HG02840 (cell line): Measurements from ENCODE around the gene CABP2.
"Not testable (repeated sequence)": the region's sequence is repeated elsewhere in the genome, so short reads cannot be mapped to it uniquely, and the experiment has no call there.

Source experiments
- ATAC-seq: cut with Tn5 transposase; IDR thresholded peaks from one replicate; pipeline ENCODE4 v1.9.1; 2021; ENCODE audit warnings: mild to moderate bottlenecking, moderate library complexity, moderate number of reproducible peaks; ENCODE audit not compliant: unreplicated experiment, low FRiP score

Gene CABP2

DNA sequence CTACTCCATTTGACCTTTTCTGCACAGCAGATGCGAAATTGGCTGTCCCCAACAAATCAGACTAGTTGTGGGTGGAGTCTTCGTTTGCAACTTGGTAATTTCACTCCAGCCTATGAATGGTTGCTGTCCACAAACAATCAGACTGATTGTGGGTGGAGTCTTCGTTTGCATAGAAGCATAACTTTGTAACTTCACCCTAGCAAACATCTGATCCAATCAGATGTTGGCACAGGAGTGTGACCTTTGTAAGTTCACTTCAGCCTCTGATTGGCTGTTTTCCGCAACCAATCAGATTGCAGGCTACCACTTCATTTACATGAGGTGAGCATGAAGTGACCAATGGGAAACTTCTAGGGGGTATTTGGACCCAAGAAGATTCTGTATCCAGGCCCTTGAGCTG, 16.3 kb upstream of the CABP2 start:
- ATAC-seq: no peak

DNA sequence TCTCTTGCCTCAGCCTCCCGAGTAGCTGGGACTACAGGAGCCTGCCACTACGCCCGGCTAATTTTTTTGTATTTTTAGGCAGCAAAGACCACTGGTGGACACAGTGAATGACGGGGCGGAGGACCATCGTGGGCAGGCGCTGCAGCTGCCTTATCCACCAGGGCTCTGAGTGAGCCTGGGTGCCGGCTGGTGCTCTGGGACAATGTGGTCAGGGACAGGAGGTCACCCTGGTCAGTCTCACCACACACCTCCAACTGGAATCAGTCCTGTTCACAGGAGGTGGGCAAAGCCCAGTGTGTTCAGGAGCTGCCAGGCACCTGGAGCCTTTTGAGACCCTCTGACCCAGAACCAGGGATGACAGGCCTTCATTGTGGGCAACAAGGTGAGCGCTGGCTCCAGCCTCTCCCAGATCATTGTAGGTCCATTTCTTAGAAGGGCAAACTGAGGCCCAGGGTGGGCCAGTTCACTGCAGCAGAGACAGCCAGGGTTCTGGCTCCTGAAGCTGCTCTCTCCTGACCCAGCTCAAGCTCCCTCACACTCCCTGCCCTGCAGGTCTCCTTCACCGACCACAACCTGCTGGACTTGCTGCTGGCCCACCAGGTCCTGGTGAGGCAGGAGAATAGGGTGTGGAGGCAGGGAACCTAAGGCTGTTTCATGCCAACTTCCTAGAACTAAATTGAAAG, 15.7 kb upstream of the CABP2 start:
- no peak for ATAC-seq

DNA sequence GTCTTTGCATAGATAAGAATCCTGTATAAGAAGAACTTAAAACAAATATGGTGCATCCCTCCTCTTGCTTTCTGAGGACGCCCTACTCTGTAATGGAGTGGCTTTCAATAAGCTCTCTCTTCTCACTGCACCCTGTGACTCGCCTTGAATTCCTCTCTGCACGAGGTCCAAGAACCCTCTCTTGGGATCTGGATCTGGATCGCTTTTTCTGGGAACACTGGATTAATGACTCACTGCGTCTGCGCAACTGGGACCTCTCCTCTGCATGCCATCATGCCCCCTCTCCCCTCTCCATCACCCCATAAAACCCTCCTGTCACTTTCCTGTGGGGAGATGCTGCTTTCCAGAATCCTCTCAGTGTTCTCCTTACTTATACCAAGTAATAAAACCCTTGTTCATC, 15.1 kb upstream of the CABP2 start:
- ATAC-seq: no peak

DNA sequence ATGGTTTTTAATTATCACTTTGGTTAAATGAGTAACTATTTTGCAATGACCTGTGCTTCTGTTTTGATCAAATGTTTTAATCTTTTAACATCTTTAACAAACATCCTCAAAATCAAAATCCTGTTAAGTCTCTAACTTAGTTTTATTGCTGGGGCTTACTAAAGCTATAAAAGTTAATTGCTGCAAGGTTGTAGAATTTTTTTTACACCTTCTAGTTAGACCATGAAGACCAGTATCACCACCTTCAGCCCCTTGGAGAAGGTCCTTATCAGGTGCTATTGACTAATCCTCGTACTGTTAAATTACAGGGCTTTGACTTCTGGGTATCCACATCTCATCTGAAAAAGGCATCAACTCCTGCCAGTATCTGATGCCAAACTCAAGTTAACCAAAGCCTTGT, 12.3 kb upstream of the CABP2 start:
- ATAC-seq: no peak

DNA sequence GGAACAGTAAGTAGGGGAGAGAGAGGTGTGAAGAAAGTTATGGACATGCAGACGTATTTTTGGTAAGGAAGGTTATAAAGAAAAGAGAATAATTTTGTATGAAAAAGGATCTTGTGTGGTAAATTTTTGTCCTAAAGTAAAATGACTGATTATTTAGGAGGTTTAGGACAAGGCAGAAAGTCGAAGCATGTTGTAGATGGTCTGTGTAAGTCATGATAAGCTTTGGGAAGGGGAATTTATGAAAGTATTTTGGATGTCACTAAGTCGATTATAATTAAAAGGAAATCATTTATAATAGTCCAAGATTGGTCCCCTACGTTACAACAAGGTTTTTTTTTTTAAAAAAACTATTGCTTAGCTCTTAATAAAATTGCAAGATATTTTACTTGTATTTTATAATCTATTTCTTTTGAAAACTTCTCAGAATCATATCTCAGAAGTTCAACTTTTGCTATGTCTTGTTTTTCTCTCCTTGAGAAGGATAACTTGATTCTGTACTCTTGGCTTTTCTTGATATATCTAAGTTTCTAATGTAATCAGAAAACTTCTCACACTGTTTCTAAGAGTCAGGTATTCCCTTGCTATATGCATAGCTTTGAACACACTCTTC, 10.9 kb upstream of the CABP2 start:
- ATAC-seq: no peak

DNA sequence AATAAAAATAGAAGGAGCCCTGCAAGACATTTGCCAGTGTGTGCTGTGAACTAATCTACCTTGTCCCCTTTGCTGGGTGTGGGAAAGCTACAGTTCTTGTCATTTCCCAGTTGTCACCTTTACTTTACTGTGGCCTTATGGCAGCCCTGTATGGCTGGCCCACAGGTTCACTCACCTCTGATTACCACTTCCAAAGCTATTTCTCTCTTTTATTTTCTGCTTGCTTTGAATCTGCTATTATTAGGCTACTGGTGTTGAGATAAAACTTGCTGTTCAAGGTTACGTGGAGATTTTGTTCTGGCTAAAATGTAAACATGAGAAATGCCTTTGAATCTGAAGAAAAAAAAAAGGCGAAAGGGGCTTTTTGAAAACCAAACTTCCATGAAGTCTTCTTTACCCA, 9.6 kb upstream of the CABP2 start:
- ATAC-seq: no peak

DNA sequence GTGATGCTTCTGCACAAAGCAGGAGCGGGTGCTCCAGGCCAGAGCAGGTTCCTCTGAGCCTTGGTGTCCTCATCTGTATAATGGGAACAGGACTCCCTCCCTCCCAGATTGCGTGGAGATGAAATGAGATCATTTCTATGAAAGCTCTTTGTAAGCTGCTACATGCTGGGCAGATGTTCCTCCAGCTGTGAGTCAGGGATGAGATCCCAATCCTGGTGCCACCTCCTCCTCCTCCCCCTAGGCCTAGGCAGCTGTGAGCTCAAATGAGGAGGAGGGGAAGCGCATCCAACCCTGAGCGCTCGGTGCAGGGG, 7.0 kb upstream of the CABP2 start:
- ATAC-seq: no peak

DNA sequence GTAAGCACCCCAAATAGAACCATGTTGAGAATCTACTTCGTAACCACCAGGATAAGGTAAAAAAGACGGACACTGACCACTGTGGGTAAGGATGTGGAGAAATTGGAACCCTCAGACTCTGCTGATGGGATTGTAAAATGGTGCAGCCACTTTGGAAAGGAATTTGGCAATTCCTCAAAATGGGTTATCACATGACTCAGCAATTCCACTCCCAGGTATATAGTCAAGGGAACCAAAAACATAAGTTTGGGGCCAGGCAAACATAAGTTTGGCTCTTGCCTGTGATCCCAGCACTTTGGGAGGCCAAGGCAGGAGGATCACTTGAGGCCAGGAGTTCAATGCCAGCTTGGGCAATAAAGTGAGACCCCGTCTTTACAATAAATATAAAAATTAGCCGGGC, 5.1 kb upstream of the CABP2 start:
- no peak for ATAC-seq

DNA sequence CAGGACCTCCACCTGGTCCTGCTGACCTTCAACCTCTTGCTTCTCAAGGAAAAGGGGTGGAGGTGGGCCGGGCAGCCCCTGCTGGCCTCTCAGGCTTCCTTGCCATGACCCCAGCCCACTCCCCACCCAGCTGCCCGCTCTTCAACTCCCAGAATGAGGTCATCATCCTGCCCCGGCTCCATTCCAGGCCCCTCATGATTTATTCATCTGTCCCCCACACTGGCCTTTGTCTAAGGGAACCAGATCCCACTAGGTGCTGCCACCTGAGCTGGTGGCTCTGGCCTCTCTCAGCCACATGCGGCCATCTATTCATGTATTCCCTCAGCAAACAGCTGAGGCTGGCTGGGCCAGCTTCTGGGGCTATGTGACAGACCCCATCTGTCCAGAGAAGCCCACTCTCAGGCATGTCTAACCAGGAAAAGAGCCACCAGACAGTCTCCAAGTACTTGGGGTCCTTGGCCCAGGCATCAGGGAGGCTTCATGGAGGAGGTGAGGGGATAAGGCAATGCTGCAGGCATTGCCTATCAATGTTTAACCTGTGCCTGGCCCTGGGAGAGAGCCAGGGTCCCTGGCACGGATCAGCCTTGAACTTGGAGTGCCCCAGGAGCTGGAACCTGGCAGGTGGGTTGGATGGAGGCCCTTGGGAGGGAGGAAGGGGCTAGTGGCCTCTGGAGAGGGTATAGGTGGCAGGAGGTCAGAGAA, 2.2 kb upstream of the CABP2 start:
- ATAC-seq: no peak

DNA sequence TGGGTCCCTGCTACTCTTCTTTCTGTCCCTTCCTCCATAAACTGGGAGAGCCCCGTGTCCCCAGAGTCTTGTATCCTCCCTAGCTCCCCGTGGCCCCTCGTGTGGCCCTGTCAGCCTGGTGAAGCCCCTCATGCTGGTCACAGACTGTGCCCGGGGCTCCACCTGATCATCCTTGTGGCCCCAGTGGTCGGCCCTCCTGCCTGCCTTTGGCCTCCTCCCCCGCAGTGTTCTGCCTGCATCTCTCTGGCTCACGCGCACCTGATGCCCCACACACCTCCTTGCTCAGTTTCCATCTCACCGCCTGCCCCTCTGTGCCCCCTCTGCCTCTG, 1.2 kb upstream of the CABP2 start:
- no peak for ATAC-seq

DNA sequence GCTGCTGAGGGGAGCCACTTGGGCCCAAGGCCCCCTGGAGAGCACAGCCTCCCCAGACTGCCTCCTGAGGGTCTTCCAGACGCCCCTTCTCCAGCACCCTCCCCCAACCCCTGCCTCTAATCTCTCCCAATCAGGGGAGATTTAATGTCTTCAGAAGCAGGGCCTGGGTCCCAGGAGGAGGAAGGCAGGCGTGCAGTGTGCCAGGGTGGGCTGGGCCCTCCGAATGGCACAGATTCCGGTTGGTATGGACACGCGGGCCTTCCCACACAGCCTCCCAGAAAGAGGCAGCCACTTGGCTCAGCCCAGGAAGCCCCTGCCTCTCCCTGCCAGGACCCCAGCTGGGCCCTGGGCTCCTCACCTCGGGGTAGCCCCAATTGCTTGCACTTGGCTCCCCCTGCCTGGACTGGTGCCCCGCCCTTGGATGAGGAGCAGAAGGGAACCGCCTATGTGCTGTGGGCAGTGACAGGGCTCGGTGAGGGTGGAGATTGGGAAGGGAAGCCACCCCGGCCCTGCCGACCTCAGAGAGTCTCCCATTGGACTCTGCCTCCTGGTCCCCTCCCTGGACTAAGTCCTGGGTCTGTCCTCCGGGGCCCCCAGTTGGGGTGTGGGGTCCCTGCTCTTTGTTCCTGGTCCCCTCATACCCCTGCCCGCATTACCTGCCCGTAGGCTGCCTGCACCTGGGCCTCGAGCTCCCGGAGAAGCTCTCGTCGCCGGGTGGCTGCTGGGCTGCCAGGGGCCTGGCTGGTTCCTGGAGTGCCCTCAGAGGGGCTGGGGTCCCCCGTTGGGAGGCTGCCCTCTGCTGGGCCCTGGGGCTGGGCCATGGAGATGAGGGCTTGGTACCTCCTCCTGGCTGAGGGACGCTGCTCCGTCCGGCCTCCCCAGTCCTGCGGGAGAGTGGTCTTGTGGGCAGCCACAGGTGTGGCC, 572 bp upstream of the CABP2 start:
- ATAC-seq: no peak

DNA sequence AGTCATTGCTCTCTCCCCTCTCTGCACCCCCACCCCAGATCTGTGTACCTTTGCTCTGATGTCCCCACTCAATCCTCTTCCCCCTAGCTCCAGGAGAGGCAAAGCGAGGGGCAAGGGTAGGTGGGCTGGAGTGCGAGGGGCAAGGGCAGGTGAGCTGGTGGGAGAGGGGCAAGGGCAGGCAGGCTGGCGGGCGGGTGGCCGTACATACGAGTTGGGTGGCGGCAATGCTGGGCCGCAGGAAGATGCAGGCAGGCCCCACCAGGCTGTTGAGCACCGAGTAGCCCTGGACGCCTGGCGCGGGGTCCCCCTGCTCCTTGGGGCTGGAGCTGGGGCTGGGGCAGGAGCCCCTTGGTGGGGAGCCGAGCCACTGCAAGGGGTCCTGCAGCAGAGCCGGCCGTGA, 908 bp downstream of the CABP2 start:
- ATAC-seq: no peak

DNA sequence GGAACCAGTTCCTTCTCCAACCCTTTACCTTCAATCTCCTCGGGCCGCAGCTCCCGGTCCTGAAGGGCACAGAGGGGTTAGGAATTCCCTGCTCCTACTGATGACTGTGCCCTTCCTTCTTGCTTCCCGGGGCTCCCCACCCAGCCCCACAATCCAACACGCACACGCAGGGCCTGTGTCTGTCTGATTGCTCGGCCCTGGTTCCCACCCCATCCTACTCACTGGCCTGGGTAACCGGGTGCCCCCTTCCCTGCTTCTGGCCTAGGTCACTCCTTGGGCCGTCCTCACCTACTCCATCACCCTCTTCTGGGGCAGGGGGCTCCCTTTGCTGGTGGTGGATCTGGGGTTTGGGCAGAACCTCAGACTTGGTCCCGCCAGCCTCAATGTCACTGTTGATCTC, 1.3 kb downstream of the CABP2 start:
- ATAC-seq: no peak

DNA sequence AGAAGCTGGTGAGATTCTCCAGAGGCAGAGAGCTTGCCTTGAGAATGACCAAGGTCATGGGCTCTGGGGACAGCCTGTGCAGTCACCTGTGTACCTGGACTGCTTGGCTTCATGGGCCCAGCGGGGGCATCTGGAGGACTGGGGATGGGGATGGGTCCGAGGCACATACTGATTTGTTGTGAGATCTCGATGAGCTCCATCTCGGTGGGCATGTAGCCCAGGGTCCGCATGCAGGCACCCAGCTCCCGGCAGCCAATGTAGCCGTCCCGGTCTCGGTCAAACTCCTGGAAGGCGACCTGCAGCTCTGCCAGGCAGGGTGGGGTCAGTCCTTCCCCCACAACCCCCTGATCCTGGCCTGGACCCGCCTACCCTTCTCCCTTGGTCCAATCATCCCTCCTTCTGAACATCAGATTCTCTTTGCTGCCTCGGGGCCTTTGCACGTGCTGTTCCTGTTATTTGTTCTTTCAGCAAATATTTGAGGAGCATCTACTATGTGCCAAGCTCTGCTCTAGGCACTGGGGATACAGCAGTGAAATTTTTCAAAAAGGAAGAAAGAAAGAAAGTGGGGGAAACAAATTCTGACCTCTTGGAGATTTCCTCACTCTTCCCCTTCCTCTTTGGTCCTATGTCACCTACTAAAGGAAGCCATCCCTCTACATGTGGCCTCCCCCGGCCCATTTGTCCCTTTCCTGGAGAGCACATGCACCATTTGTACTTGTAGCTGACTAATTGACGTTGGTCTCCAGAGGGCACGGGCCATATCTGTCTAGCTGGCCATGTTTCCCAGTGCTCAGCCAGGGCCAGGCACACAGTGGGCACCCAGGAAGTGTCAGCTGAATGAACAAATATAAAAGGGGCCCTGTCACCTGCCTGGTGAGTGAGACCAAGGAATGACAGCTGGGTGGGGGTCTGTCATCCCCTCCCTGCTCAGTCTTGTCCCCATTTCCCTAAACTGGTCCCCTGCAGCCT, 2.1 kb downstream of the CABP2 start:
- ATAC-seq: no peak

DNA sequence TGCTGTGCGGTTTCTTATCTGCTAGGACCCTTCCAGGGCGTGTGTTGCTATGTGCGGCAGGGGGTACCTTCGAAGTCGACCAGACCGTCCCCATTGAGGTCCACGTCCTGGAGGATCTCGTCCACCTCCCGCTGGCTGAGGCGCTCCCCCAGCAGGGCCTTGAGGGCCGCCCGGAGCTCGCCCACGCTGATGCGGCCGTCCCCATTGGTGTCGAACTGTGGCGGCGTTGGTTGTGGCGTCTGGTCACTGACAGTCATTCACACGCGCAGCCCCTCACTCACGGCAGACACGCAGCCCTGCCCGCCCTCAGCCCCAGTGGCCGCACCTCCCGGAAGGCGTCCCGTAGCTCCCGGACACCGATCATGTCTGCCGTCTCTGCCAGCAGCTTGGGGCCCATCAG, 3.5 kb downstream of the CABP2 start:
- no peak for ATAC-seq

DNA sequence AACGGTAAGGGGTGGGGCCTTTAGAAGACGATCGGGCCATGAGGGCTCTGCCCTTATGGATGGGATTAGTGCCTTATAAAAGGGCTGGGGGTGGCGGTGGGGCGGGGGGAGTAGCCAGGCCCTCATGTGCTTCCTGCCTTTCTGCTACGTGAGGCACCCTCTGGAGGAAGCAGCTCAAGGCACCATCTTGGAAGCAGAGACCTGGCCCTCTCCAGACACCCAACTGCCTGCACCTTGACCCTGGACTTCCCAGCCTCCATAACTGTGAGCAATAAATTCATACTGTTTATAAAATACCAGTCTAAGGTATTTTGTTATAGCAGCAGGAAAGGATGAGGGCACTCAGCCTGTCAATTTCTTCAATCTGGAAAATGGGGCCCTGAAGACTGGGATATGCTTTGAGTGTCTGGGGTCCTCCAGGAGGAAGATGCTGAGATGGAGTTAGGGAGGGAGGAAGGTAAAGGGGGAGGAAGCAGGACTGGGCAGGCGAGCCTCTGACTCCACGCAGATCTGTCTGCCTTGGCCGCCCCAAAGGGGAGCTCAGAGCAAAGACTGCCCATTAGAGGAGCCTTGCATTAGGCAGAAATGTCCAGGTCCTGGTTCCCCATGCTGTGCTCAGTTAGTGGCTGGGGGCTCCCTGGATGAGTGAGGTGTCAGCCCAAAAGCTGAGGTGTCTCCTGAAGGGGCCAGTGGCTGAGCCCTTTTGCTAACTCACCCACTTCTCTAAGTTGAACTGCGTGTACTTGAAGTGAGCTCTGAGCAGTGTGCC, 5.3 kb downstream of the CABP2 start:
- no peak for ATAC-seq

DNA sequence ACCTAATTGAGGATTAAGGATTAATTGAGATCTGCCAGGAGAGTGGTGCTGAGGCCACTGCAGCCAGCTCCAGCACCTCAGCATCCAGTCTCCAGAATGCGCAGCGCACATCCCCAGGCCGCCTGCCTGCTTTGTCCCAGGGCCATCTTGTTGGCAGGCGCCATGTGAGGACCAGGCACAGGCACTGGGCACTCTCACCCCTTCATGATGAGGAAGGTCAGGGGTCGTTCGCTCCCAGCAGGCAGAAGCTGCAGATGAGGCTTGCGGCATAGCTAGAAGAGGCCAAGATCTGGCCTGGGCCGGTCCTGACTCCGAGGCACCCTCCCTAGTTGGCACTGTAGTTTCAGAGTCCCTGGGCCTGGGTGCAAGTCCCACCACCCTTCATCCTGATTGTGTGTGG, 6.4 kb downstream of the CABP2 start:
- ATAC-seq: no peak

DNA sequence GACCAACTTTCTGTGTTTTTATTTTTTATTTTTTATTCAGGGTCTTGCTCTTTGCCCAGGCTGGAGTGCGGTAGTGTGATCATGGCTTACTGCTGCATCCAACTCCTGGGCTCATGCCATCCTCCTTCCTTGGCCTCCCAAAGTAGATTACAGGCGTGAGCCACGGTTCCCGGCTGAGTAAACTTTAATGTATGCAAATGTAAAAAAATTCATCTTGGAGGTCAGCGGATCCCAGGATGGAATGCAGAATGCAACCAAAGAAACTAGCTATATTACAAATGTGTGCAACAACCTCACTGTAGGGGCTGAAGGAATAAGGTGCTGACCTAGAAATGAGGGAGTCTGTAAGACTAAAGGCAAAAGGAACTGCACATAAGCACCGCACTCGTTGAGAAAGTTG, 9.1 kb downstream of the CABP2 start:
- no peak for ATAC-seq

DNA sequence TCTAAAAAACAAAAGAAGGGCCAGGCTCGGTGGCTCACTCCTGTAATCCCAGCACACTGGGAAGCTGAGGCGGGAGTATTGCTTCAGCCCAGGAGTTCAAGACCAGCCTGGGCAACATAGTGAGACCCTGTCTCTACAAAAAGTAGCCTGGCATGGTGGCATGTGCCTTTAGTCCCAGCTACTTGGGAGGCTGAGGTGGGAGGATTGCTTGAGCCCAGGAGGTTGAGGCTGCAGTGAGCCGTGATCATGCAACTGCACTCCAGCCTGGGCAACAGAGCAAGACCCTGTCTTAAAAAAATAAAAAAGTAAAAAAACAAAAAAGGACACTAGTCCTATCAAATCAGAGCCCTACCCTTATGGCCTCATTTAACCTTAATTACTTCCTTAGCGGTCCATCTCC, 11.7 kb downstream of the CABP2 start:
- not testable (repeated sequence) for ATAC-seq

DNA sequence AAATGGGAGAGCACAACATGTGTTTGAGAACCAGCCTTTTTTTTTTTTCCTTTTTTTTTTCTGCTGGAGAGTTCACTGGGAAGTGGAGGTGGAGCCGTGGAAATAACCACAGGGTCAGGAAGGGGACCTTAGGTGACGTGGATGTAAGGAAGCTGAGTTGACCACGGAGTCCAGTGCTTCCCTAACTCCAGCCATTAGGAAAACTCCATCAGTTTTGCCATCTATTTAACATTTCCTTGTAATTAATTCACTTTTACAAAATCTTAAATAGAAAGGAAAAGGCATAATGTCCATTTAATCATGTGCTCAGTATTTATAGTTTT, 13.3 kb downstream of the CABP2 start:
- ATAC-seq: no peak
